Gastroesophageal sphincter (tissue), 4 donors: ENCODE measurements around the gene DOCK9. TPM values are rescaled to one million over a fixed set of nuclear protein-coding genes. Genes with fewer than 3 reads are reported as not detected.

Experiments
- ATAC-seq: fragments of 150-250 bp; one replicate; pipeline ENCODE4 v1.9.1; 2016; ENCODE audit warnings: mild to moderate bottlenecking, moderate library complexity
- H3K27ac ChIP-seq, 4 donors: fragments of 200-600 bp; sonication (generic) in 3 of 4; 1 replicate in 3 of 4; 2 replicates in 1 of 4; pipeline ENCODE4 v1.5.1; 2016 to 2019
- H3K27me3 ChIP-seq: fragments of 200-600 bp; sonication (generic); one replicate; pipeline ENCODE4 v1.5.1; 2019
- H3K36me3 ChIP-seq, 2 donors: fragments of 200-600 bp; sonication (generic); one replicate each; pipeline ENCODE4 v1.5.1; 2019; ENCODE audit warnings: control low read depth in 1 of 2
- H3K4me1 ChIP-seq, 3 donors: fragments of 200-600 bp; sonication (generic); 1 replicate in 2 of 3; 2 replicates in 1 of 3; pipeline ENCODE4 v1.5.1; 2016 to 2019; ENCODE audit warnings: control low read depth in 2 of 3
- H3K4me3 ChIP-seq, 2 donors: fragments of 200-600 bp; sonication (generic); one replicate each; pipeline ENCODE4 v1.5.1; 2019; ENCODE audit warnings: mild to moderate bottlenecking in 1 of 2, moderate library complexity in 1 of 2
- H3K9me3 ChIP-seq, 3 donors: fragments of 200-600 bp; sonication (generic); one replicate each; pipeline ENCODE4 v1.5.1; 2017 to 2019; ENCODE audit warnings: control low read depth in 2 of 3
- EP300 ChIP-seq: sonication (generic); formaldehyde crosslinking; IDR thresholded peaks from one replicate; pipeline ENCODE4 v1.6.1; 2017; ENCODE audit warnings: antibody characterized with exemption, mild to moderate bottlenecking
- POLR2A ChIP-seq, 2 donors: fragments of 450-650 bp; IDR thresholded peaks; one replicate each; pipeline ENCODE4 v1.6.1; 2017; ENCODE audit warnings: antibody characterized with exemption in 2 of 2, mild to moderate bottlenecking in 2 of 2, moderate library complexity in 1 of 2
- POLR2AphosphoS5 ChIP-seq: sonication (generic); formaldehyde crosslinking; IDR thresholded peaks from one replicate; pipeline ENCODE4 v1.6.1; 2017; ENCODE audit warnings: antibody characterized with exemption
- WGBS, 2 donors: methylation state at CpG; one replicate each; pipeline ENCODE4 v1.1.5; 2018; ENCODE audit warnings: low coverage in 1 of 2; 5-methylcytosine and 5-hydroxymethylcytosine counted together
- total RNA-seq, 4 donors: library from RNA; depleted of rRNA; stranded (reverse); fragments of >200 nt; gene quantifications; one replicate each; pipeline ENCODE4 v1.1.0, GENCODE V29; 2016
- TF ChIP-seq, protein P1 (sequence below), 4 experiments: fragments of 200-600 bp in 2 of 4; fragments of 450-650 bp in 2 of 4; sonication (generic) in 1 of 4; IDR thresholded peaks; one replicate each; pipeline ENCODE4 v1.5.1; 2017 to 2019; ENCODE audit warnings: antibody characterized with exemption in 4 of 4, mild to moderate bottlenecking in 2 of 4, moderate library complexity in 2 of 4

DOCK9 gene
- total RNA-seq, 4 donors from 2014 or later, result 84.1 to 203 (median 150) TPM

DNA sequence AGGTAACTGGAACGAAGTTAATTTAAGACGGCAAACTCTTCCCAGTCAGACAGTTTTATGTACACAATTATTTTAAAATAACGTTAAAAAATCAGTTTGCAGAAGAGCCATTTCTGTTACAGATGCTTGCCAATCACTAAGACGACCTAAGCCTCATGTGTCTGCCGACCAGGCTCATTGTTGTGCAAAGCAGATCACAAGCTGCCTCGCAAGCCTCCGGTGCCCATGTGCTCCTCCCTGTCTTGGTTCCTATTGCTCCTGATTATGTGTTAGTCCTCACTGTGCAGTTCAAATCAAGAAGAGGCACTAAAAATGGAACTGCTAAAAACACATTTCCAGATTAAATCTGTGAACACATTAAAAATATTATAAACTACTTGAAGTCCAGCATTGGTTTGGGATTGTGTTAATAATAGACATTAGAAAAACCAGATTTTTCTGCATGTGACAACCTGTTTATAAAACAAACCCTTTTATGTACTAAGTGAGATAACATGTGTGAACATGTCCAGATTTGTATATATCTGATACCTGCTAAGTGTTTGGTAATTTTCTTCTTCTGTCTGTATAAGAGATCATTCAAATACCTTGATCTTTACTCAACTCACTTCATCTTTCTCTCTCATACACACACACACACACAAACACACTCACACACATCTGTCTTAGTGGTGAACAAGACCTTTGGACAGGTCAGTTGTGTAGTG, 143.5 kb downstream of the DOCK9 start:
- Histone ChIP-seq H3K4me1 (peaks cover 0 to 16% (median 0%) of the 10 kb centered on the region in 3 donors), H3K36me3 (peaks cover 0 to 63% of the 10 kb centered on the region in 2 donors), H3K4me3 (no peak overlapping the region), H3K27me3 (no peaks in the 10 kb centered on the region), H3K9me3 (no peaks in the 10 kb centered on the region), H3K27ac (no peak overlapping the region)
- WGBS, 2 donors, result 25 to 49% methylated on average over 6 to 7 of the region's 7 CpGs
- TF ChIP-seq, protein P1, sequence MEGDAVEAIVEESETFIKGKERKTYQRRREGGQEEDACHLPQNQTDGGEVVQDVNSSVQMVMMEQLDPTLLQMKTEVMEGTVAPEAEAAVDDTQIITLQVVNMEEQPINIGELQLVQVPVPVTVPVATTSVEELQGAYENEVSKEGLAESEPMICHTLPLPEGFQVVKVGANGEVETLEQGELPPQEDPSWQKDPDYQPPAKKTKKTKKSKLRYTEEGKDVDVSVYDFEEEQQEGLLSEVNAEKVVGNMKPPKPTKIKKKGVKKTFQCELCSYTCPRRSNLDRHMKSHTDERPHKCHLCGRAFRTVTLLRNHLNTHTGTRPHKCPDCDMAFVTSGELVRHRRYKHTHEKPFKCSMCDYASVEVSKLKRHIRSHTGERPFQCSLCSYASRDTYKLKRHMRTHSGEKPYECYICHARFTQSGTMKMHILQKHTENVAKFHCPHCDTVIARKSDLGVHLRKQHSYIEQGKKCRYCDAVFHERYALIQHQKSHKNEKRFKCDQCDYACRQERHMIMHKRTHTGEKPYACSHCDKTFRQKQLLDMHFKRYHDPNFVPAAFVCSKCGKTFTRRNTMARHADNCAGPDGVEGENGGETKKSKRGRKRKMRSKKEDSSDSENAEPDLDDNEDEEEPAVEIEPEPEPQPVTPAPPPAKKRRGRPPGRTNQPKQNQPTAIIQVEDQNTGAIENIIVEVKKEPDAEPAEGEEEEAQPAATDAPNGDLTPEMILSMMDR (IDR thresholded peaks at IDR 0.05), result no peak
- no peak for TF ChIP-seq POLR2AphosphoS5
- no peak for TF ChIP-seq EP300
- no peak for TF ChIP-seq POLR2A (IDR thresholded peaks at IDR 0.05)
- no peak for ATAC-seq

DNA sequence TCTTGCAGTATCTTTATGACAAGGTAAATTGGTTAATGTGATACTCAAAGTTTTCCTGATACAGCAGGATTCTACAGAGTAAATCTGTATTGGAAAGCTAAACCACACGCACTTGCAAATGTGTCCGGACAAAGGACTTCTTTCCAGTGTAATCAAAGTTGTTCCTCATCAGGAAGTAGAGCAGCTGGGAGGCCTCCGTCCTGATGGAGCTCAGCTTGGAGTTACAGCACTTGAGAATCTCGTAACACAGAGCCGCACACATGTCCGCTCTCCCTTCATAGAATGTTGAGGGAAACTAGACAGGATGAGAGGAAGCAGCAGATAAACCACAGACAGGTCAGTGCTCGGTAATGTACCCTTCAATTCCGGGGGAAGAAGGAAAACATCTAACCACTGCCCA, 146.6 kb downstream of the DOCK9 start:
- no peak for ATAC-seq

DNA sequence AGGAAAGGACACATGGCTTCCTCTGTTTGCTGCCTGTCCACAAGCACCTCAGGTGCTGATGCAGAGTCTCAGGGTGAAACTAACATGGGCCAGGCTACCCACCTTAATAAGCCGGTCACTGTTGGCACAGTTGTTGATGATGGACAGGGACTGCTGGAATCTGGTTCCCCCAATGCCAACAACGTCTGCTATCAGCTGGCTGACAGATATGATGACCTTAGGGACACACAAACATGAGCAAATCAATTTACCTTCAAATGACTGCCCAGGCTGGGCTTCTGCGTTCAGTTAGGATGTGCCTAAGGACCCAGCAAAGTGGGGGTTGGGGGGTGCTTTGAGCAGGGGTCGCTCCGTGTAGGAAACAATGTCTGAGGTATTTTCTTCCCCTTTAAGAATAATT, 148.3 kb downstream of the DOCK9 start:
- Histone ChIP-seq H3K4me3 (no peak overlapping the region), H3K27me3 (no peaks in the 10 kb centered on the region), H3K4me1 (peaks cover 0 to 7% (median 0%) of the 10 kb centered on the region in 3 donors), H3K9me3 (no peaks in the 10 kb centered on the region), H3K27ac (no peak overlapping the region), H3K36me3 (peaks cover 0 to 83% of the 10 kb centered on the region in 2 donors)
- no peak for ATAC-seq
- TF ChIP-seq, protein P1 (IDR thresholded peaks at IDR 0.05), result no peak
- TF ChIP-seq POLR2AphosphoS5 (no peak), EP300 (no peak), POLR2A (IDR thresholded peaks at IDR 0.05) (no peak)
- WGBS, 2 donors, result 95 to 100% methylated on average over 2 to 4 of the region's 5 CpGs

More for the DNA sequence above, 146.6 kb downstream of the DOCK9 start:
- H3K9me3 ChIP-seq, result no peaks in the 10 kb centered on the region
- H3K4me3 ChIP-seq, result no peak overlapping the region
- TF ChIP-seq EP300 (no peak), POLR2AphosphoS5 (no peak), POLR2A (IDR thresholded peaks at IDR 0.05) (no peak)
- TF ChIP-seq, protein P1 (IDR thresholded peaks at IDR 0.05), result no peak
- 51 to 86% methylated on average over 6 of the region's 8 CpGs for WGBS, 2 donors
- no peaks in the 10 kb centered on the region for H3K27me3 ChIP-seq
- H3K36me3 ChIP-seq, result peaks cover 0 to 72% of the 10 kb centered on the region in 2 donors
- no peak overlapping the region for H3K27ac ChIP-seq
- peaks cover 0 to 16% (median 0%) of the 10 kb centered on the region in 3 donors for H3K4me1 ChIP-seq

DNA sequence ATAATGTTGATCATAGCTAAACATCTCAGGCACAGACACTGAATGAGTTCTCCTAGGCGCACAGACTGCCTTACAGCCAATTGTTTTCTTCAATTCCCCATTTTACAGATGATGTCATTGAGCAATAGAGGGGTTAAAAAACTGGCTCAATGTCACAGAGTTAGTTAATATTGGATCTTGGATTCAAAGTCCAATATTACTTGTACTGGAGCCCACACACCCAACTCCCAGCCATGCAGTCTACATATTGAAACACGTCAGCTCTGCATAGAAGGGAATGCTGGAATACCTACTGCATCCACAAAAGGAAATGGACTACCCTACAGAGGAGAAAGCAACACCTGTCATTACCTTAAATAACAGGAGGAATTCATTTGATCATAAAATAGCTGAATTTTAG, 149.2 kb downstream of the DOCK9 start:
- no peak for TF ChIP-seq POLR2A (IDR thresholded peaks at IDR 0.05)
- TF ChIP-seq, protein P1 (IDR thresholded peaks at IDR 0.05), result no peak
- no peak for TF ChIP-seq EP300
- no peak for TF ChIP-seq POLR2AphosphoS5
- no peak overlapping the region for H3K4me3 ChIP-seq
- WGBS, 2 donors, result 90 to 93% methylated on average over 2 of the region's 2 CpGs
- H3K36me3 ChIP-seq, result peaks cover 0 to 92% of the 10 kb centered on the region in 2 donors
- H3K27ac ChIP-seq, result no peak overlapping the region
- H3K9me3 ChIP-seq, result no peaks in the 10 kb centered on the region
- no peak for ATAC-seq
- H3K4me1 ChIP-seq, result peaks cover 0 to 6% (median 0%) of the 10 kb centered on the region in 3 donors
- H3K27me3 ChIP-seq, result no peaks in the 10 kb centered on the region

DNA sequence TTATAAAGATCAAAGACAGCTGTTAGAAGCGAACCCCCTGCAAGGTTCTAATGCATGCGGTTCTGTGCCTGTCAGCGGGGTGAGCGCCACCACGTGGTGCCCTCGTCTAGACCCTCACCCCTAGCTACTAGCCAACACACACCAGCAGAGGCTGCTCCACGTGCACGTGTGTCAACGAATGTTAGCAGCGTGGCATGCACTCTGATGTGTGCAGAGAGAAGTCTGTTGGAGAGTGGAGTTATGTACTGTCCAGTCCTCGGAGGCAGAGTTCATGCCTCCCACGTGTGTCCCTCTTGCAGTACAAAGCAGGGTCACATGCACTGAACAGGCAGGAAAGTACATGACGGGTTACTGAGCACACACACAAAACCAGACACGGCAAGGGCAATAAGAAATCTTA, 150.4 kb downstream of the DOCK9 start:
- H3K36me3 ChIP-seq, result peaks cover 0 to 97% of the 10 kb centered on the region in 2 donors
- no peak for ATAC-seq
- no peak overlapping the region for H3K4me3 ChIP-seq
- H3K27ac ChIP-seq, result no peak overlapping the region
- H3K27me3 ChIP-seq, result no peaks in the 10 kb centered on the region
- 79 to 80% methylated on average over 10 to 12 of the region's 14 CpGs for WGBS, 2 donors
- TF ChIP-seq POLR2A (IDR thresholded peaks at IDR 0.05) (no peak), EP300 (no peak), POLR2AphosphoS5 (no peak)
- TF ChIP-seq, protein P1 (IDR thresholded peaks at IDR 0.05), result no peak
- peaks cover 0 to 15% (median 0%) of the 10 kb centered on the region in 3 donors for H3K4me1 ChIP-seq
- no peaks in the 10 kb centered on the region for H3K9me3 ChIP-seq
